K562 (cell line): ENCODE results near the gene CATSPER1. TPM values are rescaled to one million over a fixed set of nuclear protein-coding genes. Genes with fewer than 3 reads are reported as not detected.

Experiments
- E2F5 ChIP-seq: sonication (generic); formaldehyde crosslinking; IDR thresholded peaks from 2 replicates; pipeline ENCODE4 v1.8.0; 2022; ENCODE audit warnings: mild to moderate bottlenecking, missing genetic modification reagents
- HBP1 ChIP-seq: fragments of 450-650 bp; formaldehyde crosslinking; IDR thresholded peaks from 2 replicates; pipeline ENCODE4 v1.4.0; 2022; ENCODE audit warnings: missing genetic modification characterization
- HNRNPH1 ChIP-seq: fragments of 200-400 bp; formaldehyde crosslinking; optimal IDR thresholded peaks from 2 replicates; pipeline ENCODE3; 2017; ENCODE audit warnings: low read depth, mild to moderate bottlenecking, low read length, moderate library complexity
- MAZ ChIP-seq, 2 experiments: fragments of 450-650 bp in 1 of 2; sonication (generic) in 1 of 2; formaldehyde crosslinking; IDR thresholded peaks in 1 of 2; conservative IDR thresholded peaks in 1 of 2; 2 replicates each; pipeline versions ENCODE4 v1.4.0 to v1.5.0; 2020; ENCODE audit warnings: mild to moderate bottlenecking in 1 of 2, missing genetic modification reagents in 1 of 2
- SMAD3 ChIP-seq: fragments of 450-650 bp; formaldehyde crosslinking; conservative IDR thresholded peaks from 2 replicates; pipeline ENCODE4 v1.4.0; 2020; ENCODE audit warnings: mild to moderate bottlenecking
- SUPT5H ChIP-seq: fragments of 450-650 bp; IDR thresholded peaks from 2 replicates; pipeline ENCODE4 v1.6.1; 2016
- TBP ChIP-seq: optimal IDR thresholded peaks from 2 replicates; pipeline ENCODE3; 2011; ENCODE audit warnings: low read depth, low read length, improper control_type of control experiment
- TEAD1 ChIP-seq, 2 experiments: fragments of 450-650 bp in 1 of 2; sonication (generic) in 1 of 2; formaldehyde crosslinking; IDR thresholded peaks; 2 replicates each; pipeline versions ENCODE4 v1.4.0 to v1.8.0; 2020 to 2022; ENCODE audit warnings: mild to moderate bottlenecking in 2 of 2, missing genetic modification reagents in 1 of 2
- ZC3H4 ChIP-seq: sonication (generic); formaldehyde crosslinking; IDR thresholded peaks from 2 replicates; pipeline ENCODE4 v1.9.0; 2021; ENCODE audit warnings: missing genetic modification reagents, borderline replicate concordance
- polyA plus RNA-seq, 8 experiments: library from polyadenylated mRNA; depleted of rRNA in 4 of 8; stranded (reverse) in 5 of 8; unstranded in 3 of 8; fragments of >200 nt; fragmentation: Nextera tagmentation in 2 of 8; fragmentation: Illumina TruSeq in 1 of 8; extraction: Ambion mirVana in 2 of 8; extraction: Trizol in 1 of 8; gene quantifications; 2 replicates each; pipeline versions ENCODE4 v1.2.1 to v1.2.3, GENCODE V29; 2011 to 2014; ENCODE audit warnings: inconsistent platforms in 1 of 8, missing spikeins in 1 of 8
- total RNA-seq, 7 experiments: library from RNA; depleted of rRNA in 6 of 7; stranded (reverse); fragments of >200 nt in 6 of 7; fragmentation: Illumina TruSeq in 2 of 7; extraction: Trizol in 2 of 7; gene quantifications; 2 replicates each; pipeline versions ENCODE4 v1.2.1 to v1.2.3, GENCODE V29; 2011 to 2021; ENCODE audit warnings: low replicate concordance in 1 of 7
- TF ChIP-seq, protein P1 (sequence below): fragments of 250-450 bp; sonication (Bioruptor Pico); IDR thresholded peaks from 2 replicates; pipeline ENCODE4 v1.5.0; 2022; ENCODE audit warnings: mild to moderate bottlenecking

The CATSPER1 gene
- total and polyA plus RNA-seq, 9 of the 15 experiments (the other 6 are each of a cell fraction or from before 2014, with no cell fraction given): 0.21 to 3.3 (median 0.76) TPM

- TF ChIP-seq, protein P1, sequence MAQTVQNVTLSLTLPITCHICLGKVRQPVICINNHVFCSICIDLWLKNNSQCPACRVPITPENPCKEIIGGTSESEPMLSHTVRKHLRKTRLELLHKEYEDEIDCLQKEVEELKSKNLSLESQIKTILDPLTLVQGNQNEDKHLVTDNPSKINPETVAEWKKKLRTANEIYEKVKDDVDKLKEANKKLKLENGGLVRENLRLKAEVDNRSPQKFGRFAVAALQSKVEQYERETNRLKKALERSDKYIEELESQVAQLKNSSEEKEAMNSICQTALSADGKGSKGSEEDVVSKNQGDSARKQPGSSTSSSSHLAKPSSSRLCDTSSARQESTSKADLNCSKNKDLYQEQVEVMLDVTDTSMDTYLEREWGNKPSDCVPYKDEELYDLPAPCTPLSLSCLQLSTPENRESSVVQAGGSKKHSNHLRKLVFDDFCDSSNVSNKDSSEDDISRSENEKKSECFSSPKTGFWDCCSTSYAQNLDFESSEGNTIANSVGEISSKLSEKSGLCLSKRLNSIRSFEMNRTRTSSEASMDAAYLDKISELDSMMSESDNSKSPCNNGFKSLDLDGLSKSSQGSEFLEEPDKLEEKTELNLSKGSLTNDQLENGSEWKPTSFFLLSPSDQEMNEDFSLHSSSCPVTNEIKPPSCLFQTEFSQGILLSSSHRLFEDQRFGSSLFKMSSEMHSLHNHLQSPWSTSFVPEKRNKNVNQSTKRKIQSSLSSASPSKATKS (CRISPR knock-in tag): no peak
- no peak for TF ChIP-seq E2F5 (CRISPR knock-in tag)
- no peak for TF ChIP-seq SUPT5H
- no peak for TF ChIP-seq SMAD3 (CRISPR knock-in tag)
- no peak for TF ChIP-seq HNRNPH1
- TF ChIP-seq TBP: no peak
- no peak for TF ChIP-seq MAZ (CRISPR knock-in tag; conservative IDR thresholded peaks at IDR 0.05 in 1 of 2, IDR thresholded peaks at IDR 0.05 in 1 of 2)
- TF ChIP-seq ZC3H4 (CRISPR knock-in tag): no peak
- TF ChIP-seq TEAD1 (CRISPR knock-in tag; IDR thresholded peaks at IDR 0.05): no peak
- TF ChIP-seq HBP1 (CRISPR knock-in tag): no peak
These were observed 30.2 kb upstream of the CATSPER1 start (continued) for GRCh38 chr11:66056501-66056900.
